HuH-7.5 (cell line): ENCODE measurements around the gene NPR1.
"Not testable (repeated sequence)": the region's sequence is repeated elsewhere in the genome, so short reads cannot be mapped to it uniquely, and the experiment has no call there.

Source experiments
- DNase-seq: peaks from one replicate; pipeline ENCODE4 v3.0.0; 2011; ENCODE audit warnings: low spot score

Gene NPR1

DNA sequence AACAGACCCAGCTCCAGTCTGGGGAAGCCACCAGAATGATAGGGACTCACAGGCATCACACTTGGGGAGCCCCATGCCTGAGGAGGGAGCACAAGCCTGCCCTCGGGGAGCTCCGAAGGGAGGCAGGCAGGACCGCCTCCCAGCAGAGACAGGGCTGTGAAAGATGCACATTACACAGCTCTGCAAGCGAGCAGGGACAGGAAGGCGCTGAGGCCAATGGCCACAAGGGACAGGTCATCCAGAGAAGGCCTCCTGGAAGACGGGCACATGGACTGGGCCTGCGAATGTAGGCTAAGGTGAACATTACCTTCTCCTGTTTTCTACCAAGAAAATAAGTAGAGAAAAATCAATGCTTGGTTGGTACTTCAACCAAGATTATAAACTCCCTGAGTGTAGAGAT, 4.2 kb downstream of the NPR1 start:
- no peak for DNase-seq

DNA sequence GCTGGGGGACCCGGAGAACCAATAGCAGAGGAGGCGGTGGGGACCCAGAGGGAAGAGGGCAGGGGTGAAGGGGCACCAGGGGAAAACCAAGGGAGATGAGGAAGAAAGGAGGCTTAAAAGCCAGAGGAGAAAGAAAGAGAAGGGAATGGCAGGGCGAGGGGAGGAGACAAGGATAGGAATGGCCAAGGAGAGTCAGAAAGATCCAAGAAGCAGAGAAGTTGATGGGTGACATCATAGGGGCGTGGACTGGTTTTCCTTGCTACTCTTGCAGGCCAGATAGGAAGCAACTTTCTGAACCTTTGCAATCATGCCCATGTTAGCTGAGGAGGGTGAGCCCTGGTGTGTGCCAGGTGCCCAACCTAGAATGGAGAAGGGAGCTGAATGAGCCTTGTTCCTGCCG, 5.4 kb downstream of the NPR1 start:
- DNase-seq = no peak

DNA sequence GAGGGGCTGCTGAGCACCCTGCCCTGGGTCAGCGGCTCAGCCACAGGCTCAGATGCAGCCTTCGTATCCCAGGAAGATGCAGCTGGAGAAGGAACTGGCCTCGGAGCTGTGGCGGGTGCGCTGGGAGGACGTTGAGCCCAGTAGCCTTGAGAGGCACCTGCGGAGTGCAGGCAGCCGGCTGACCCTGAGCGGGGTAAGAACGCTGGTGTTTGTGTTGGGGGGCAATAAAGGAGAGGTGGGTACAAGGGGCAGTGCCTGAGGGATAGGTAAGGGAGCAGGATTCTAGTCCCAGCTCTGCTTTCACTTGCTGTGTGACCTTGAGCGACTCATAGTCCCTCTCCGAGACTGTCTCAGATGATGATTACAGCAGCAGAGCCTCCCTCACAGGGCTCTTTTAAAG, 6.4 kb downstream of the NPR1 start:
- no peak for DNase-seq

DNA sequence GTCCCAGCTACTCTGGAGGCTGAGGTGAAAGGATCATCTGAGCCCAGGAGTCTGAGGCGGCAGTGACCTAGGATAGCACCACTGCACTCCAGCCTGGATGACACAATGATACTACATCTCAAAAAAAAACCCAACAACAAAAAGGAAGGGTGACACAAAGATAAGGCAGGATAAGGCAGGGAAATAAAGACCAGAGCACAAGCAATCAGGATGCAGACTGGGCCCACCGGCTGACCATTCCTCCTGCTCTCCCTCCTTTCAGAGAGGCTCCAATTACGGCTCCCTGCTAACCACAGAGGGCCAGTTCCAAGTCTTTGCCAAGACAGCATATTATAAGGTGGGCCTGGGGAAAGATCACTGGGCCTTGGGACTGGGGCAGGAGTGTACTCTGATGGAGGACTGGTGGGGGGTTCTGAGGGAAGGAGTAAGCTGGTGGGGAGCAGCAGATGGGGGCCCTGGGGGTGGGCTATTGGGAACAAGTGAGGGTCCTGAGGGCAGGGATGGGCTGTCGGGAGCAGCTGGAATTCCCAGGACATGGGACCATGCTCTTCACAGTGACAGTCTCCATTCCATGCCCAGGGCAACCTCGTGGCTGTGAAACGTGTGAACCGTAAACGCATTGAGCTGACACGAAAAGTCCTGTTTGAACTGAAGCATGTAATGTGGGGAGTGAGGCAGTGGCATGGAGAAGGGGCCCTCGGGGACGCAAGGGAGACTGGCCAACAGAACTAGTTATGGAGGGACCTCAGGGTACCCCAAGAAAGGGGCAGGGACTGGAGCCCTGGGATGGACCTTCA, 7.3 kb downstream of the NPR1 start:
- DNase-seq = no peak

DNA sequence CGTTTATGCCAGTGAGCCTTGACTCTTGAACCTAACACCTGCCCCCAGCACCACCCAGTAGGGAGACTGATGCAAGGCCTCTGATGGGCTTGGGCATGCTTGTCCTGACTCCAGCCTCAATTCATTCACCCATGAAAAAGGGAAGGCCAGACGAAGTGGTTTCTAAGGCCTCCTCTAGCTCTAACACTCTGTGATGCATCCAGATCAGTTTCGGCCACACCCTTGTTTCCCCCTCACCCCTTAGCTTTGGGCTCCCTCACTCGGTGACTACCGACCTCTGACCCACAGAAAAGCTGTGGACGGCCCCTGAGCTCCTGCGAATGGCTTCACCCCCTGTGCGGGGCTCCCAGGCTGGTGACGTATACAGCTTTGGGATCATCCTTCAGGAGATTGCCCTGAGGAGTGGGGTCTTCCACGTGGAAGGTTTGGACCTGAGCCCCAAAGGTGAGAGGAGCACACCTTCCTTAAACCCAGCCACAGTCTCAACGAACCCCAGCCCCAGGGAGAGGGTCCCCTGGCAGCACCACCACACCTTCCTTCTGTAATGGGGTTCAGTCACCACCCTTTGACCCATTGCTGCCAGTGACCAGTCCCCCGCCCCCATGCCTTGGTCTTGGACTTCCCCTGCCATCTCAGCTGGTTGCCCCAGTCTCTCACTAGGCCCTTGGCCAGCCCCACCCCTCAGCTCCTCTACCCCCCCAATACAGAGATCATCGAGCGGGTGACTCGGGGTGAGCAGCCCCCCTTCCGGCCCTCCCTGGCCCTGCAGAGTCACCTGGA, 9.0 kb downstream of the NPR1 start:
- DNase-seq = no peak

DNA sequence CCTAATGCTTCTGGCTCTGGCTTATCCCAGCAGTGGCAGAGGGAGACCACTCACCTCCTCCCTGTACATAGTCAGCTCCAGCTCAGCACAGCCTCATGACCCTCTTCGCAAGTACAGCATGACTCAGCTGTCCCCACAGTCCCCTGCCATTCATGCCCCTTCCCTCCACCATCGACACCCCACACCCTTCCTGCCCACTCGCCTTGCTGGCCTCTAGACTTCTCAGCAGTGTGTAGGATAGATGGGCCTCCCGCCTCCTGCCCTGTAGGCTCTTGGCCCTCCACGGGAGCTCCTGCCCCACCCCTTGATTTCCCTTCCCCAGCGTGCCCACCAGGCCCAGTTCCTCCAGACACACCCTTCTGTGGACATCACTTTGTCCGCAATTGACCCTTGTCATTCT, 9.8 kb downstream of the NPR1 start:
- DNase-seq = no peak

DNA sequence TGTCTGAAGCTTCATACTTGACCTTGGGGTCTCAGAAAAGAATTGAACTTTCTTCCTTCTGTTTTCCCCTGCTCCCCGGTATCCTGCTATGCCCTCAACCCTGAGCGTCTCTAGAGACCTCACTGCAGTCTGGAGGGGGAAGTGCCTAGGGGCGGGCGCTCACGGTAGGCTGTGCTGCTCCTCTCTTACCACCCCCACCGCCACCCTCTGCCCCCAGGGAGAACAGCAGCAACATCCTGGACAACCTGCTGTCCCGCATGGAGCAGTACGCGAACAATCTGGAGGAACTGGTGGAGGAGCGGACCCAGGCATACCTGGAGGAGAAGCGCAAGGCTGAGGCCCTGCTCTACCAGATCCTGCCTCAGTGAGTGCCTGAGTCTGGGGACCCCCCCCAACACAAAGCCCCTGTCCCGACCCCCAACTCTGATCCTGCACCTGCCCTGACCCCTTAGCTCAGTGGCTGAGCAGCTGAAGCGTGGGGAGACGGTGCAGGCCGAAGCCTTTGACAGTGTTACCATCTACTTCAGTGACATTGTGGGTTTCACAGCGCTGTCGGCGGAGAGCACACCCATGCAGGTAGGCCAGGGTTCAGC, 10.3 kb downstream of the NPR1 start:
- no peak for DNase-seq

DNA sequence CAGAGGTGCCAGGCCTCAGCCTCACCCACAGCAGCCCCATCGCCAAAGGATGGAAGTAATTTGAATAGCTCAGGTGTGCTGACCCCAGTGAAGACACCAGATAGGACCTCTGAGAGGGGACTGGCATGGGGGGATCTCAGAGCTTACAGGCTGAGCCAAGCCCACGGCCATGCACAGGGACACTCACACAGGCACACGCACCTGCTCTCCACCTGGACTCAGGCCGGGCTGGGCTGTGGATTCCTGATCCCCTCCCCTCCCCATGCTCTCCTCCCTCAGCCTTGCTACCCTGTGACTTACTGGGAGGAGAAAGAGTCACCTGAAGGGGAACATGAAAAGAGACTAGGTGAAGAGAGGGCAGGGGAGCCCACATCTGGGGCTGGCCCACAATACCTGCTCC, 15.0 kb downstream of the NPR1 start:
- no peak for DNase-seq

DNA sequence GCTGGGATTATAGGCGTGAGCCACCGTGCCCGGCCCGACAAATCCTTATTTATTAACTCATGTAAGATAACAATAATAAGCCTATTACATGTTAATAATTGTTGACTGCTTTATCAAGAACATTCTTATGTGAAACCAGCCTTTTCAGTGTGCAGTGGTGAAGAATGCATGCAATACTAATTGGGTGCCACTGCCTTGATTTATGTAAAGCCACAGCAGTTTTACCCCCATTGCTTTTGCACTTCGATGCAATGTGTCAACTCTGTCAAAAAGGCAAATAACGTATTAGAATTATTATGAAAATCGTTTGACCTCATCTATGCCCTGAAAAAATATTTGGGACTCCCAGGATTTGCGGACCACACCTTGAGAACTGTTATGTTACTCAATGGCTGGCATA, 18.3 kb downstream of the NPR1 start:
- DNase-seq = no peak

DNA sequence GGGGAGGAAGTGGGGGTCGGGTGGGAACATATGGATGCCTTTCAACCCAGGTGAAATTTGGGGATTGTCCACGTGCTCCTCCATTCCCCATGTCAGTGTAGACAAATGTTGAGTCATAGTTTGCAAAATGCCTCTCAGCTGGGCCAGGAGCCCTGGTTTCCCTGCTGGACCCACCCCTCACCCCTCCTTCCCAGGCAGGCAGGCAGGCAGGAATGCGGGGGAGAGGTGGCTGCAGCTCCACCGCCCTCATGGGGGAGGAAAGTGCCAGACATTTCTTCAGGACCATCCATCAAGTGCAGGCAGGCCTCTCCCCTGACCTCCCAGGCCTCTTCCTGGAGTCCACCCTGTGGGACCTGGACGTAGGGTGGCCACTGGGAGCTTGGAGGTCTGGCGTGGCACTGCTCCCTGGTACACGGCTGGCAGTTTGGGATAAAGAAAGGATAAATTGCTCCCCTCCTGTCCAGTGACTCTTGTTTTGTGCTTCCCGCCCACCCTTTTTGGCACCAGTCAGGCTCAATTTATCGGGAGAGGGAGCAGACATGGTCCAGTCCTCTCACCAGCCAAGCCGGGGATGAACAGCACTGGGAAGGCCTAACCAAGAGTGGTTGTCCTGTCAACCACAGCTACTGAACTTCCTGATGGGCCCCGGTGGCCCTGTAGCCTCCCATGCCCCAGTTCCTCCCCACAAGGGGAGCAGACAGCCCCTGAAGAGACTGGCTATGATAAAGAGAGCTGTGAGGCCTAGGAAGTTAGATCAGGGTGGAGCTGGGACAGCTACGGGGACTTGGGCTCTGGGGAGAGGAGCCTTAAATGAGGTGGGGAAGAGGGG, 18.9 kb downstream of the NPR1 start:
- DNase-seq = no peak

DNA sequence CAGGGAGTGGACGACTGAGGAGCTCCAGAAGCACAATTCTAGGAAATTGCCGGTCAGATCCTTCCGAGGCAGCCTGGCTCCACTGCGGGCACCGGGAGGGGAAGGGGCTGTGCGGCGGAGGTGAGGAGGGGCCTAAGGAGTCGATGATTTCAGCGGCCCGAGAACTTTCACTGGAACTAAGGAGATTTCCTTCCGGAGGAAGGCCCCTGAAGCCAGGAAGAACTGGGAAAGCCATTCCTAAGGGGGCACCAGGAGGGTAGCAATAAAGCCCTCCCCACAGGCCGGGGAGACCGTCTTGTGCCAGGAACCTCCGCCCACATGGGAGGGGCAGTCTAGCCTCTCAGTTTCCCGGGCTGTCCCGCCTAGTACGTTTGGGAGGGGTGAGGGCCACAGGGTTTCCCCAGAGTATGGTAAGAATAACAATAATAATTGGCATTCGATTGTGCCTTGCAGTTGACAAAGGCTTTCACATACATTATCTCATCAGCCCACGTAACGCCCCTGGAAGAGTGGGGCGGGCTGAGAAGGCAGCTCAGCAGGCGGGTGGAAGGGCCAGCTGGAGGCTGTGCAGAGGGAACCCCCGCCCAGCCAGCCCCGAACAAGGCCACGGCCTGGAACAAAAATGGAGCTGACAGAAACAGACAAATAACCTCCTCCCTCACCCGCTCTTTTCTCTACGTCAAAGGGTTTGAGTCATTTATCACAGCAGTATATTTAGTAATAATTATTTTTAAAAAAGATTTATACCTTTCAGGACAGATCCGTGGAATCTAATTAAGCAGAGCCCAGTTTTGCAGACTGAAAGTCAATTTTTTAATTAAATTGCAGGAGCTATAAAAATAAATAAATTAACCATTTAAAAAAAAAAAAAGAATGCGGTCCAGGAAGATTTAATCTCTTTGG, 19.8 kb downstream of the NPR1 start:
- DNase-seq = no peak

DNA sequence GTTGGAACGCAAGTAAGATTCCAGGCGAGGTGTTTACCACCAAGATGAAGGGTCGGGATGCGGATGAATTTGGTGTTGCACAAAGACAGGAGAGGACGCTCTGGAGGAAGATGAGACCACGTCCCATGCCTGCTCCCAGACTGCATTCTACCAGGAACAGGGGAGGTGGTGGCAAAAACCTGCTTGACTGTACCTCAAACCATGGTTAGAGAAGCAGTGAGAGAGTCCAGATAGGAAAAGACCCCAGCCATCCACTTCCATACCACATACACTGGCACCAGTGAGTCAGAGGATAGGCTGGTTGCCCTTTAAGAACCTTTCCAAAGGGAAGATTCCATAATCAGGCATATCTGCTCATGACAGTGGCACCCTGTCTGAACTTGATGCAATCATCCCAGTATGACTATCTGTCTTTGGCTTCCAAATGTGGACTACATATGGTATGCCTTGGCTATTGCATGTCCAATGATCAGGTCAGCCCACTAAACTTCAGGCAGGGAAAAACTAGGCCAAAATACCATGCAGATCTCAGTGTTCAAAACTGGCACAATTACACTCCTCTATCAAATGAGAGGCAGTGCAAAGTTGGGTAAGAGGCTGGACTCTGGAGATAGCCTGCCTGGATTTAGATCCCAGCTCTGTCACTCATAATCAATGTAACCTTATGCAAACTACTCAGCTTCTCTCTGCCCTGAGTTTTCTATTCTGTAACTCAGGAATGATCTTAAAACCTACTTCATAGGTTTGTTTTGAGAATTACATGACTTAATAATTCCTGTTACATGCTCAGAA, 20.6 kb downstream of the NPR1 start:
- no peak for DNase-seq

DNA sequence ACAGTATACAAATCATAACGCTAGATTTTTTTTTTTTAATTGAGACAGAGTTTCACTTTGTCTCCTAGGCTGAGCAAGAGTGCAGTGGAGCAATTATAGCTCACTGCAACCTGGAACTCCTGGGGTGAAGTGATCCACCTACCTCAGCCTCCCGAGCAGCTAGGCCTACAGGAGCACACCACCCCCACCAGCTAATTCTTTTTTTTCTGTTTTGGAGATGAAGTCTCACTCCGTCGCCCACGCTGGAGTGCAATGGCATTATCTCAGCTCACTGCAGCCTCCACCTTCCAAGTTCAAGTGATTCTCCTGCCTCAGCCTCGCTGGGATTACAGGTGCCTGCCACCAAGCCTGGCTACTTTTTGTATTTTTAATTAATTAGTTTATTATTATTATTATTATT, 21.3 kb downstream of the NPR1 start:
- DNase-seq = no peak

DNA sequence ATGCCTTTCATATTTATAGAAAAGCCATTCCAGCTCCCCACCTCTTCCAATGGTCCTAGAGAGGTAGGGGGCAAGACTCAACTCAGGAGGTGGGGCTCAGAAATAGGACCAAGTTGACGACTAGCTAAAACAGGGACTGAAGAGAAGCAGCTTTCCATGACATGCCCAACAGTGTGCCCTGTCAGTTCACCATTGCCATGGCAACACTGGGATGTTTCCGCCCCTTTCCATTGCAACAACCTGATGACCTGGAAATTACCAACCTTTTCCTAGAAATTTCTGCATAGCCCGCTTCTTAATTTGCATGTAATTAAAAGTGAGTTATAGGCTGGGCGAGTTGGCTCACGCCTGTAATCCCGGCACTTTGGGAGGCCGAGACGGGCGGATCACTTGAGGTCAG, 27.0 kb downstream of the NPR1 start:
- no peak for DNase-seq

DNA sequence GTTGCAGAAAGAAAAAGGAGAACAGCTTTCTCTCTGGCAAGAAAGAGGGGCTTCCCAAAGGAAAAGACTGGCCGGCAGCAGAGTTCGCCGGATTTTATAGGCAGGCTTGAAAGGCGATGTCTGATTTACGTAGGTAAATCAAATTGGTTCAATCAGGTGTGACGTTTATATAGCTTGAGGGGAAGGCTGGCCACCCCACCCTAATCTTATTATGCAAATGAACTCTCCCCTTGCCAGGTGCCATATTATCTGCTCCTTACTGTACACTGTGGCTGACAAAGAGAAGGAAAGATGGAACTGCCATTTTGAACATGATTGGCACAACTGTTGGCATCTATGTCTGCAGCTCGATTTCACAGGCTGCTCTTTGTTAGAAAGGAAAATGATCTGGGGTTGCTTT, 32.5 kb downstream of the NPR1 start:
- DNase-seq = no peak

DNA sequence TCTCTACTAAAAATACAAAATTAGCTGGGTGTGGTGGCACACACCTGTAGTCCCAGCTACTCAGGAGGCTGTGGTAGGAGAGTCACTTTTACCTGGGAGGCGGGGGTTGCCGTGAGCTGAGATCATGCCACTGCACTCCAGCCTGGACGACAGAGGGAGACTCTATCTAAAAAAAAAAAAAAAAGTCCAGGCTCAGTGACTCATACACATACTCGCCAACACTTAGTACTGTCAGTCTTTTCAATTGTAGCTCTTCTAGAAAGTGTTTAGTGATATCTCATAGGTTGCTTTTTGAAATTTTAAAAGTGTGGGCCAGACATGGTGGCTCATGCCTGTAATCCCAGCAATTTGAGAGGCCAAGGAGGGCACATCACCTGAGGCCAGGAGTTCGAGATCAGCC, 37.7 kb downstream of the NPR1 start:
- not testable (repeated sequence) for DNase-seq

DNA sequence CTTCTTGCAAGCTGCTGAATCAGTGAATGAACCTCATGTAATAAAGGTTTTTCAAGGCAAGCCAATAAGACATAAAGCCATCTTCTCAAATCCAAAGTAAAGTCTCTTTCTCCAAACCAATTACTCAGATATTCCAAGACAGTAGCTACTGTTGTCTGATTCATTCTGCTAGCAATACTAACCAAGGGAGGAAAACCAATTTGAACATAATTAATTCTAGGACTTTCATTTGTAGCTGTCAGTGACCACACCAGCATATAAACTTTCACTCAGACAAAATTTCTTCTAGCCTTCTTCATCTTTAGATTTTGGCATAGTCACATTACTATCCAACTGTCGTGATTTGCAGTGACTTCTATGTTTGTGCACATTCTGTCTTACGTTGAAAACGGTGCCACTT, 38.8 kb downstream of the NPR1 start:
- no peak for DNase-seq

DNA sequence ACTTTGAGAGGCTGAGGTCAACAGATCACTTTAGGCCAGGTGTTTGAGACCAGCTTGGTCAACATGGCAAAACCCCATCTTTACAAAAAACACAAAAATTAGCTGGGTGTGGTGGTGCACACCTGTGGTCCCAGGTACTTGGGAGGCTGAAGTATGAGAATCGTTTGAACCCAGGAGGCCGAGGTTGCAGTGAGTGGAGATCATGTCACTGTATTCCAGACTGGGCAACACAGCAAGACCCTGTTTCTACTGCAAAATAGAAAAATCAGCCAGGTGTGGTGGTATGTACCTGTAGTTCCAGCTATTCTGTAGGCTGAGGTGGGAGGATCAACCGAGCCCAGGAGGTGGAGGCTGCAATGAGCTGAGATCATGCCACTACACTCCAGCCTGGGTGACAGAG, 45.2 kb downstream of the NPR1 start:
- no peak for DNase-seq

DNA sequence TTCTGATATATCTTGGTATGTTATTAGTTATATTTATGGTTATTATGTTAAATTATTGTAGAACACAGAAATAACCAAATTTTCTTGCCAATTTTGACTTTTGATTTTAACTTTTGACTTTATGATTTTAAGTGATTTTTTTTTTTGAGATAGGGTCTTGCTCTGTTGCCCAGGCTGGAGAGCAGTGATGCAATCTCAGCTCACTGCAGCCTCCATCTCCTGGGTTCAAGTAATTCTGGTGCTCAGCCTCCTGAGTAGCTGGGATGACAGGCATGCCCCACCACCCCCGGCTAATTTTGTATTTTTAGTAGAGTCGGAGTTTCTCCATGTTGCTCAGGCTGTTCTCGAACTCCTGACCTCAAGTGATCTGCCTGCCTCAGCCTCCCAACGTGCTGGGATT, 46.1 kb downstream of the NPR1 start:
- not testable (repeated sequence) for DNase-seq

DNA sequence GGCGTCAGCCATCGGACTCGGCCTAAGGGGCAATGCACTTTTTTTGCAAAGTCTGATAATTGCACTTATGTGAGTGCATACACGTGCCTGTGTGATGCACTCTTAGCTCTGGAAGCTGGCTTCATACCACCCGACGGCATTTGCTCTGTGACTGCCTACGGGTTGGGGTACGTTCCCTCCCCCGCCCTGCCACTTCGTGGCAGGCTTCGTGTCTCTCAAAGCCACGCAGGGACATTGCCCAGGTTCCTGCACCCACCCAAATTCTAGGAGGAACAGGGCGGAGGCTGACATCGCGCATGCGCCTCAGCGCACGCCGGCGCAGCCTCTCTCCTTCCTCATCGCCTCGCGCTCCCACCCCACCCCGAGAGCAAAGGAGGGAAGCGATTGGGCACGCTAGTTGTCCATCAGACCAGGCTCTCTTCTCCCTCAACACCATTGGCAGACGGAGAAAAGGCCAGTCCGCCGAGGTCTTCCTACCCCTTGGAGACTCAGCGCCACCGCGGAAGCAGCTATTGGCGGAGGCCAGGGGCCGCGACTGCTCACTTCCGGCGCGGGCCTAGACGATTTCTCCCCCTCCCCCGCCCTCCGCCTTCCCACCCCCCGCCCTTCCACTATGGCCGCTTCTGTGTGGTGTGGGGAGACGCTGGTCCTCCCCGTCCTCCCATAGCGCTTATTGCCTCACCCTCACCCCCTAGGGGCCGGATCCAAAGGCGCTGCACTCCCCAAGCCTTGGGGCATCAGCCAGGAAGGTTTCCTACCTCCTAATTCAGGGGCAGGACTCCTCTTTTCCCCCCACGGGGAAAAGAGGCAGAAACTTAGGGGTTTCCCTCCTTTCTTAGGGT, 49.2 kb downstream of the NPR1 start, which contains the start of gene INTS3:
Gene INTS3 (plus strand): TSS at position 588 of the 842 bp plus-strand sequence. CDS start 585 bp downstream, outside the sequence.
- peak; percentile 98 for DNase-seq
